Panc1 (cell line): ENCODE measurements around the gene MPIG6B.

Experiments used
- POLR2AphosphoS5 ChIP-seq: IDR thresholded peaks from 2 replicates; pipeline ENCODE4 v1.6.1; 2012; ENCODE audit warnings: mild to moderate bottlenecking, low read depth, low read length, moderate library complexity
- TF ChIP-seq, protein P1 (sequence below): fragments of 450-650 bp; IDR thresholded peaks from 2 replicates; pipeline ENCODE4 v1.5.1; 2017; ENCODE audit warnings: mild to moderate bottlenecking
- TF ChIP-seq, protein P2 (sequence below), 2 experiments: IDR thresholded peaks; 2 replicates each; pipeline ENCODE4 v1.6.1; 2011 to 2012; ENCODE audit warnings: low read depth in 2 of 2, control low read depth in 1 of 2, low read length in 1 of 2, mild to moderate bottlenecking in 1 of 2, moderate library complexity in 1 of 2; ENCODE audit not compliant: insufficient read depth in 1 of 2

DNA sequence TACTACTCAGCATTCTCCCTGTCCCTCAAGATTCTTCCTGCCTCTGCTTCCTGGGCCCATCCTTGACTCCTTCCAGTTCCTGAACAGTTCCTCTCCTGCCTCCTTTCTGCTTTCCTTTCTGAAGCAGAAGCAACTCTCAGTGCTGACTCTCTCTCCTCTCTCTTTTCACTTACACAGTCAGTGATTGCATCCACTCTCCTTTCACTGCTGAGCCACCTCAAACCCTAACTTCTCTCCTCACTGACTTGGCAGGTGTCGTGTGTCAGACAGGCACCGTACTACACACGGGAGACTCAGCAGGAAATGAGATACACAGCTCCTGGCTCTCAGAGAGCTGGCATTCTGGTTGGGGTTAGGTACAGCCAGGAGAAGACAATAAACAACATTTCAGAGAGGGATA lies 25.6 kb upstream of the MPIG6B start:
- TF ChIP-seq, protein P1, sequence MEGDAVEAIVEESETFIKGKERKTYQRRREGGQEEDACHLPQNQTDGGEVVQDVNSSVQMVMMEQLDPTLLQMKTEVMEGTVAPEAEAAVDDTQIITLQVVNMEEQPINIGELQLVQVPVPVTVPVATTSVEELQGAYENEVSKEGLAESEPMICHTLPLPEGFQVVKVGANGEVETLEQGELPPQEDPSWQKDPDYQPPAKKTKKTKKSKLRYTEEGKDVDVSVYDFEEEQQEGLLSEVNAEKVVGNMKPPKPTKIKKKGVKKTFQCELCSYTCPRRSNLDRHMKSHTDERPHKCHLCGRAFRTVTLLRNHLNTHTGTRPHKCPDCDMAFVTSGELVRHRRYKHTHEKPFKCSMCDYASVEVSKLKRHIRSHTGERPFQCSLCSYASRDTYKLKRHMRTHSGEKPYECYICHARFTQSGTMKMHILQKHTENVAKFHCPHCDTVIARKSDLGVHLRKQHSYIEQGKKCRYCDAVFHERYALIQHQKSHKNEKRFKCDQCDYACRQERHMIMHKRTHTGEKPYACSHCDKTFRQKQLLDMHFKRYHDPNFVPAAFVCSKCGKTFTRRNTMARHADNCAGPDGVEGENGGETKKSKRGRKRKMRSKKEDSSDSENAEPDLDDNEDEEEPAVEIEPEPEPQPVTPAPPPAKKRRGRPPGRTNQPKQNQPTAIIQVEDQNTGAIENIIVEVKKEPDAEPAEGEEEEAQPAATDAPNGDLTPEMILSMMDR, result no peak
- TF ChIP-seq POLR2AphosphoS5, result no peak
- TF ChIP-seq, protein P2, sequence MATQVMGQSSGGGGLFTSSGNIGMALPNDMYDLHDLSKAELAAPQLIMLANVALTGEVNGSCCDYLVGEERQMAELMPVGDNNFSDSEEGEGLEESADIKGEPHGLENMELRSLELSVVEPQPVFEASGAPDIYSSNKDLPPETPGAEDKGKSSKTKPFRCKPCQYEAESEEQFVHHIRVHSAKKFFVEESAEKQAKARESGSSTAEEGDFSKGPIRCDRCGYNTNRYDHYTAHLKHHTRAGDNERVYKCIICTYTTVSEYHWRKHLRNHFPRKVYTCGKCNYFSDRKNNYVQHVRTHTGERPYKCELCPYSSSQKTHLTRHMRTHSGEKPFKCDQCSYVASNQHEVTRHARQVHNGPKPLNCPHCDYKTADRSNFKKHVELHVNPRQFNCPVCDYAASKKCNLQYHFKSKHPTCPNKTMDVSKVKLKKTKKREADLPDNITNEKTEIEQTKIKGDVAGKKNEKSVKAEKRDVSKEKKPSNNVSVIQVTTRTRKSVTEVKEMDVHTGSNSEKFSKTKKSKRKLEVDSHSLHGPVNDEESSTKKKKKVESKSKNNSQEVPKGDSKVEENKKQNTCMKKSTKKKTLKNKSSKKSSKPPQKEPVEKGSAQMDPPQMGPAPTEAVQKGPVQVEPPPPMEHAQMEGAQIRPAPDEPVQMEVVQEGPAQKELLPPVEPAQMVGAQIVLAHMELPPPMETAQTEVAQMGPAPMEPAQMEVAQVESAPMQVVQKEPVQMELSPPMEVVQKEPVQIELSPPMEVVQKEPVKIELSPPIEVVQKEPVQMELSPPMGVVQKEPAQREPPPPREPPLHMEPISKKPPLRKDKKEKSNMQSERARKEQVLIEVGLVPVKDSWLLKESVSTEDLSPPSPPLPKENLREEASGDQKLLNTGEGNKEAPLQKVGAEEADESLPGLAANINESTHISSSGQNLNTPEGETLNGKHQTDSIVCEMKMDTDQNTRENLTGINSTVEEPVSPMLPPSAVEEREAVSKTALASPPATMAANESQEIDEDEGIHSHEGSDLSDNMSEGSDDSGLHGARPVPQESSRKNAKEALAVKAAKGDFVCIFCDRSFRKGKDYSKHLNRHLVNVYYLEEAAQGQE (IDR thresholded peaks at IDR 0.05; ENCODE audit: insufficient read depth in 1 of 2, low read depth in 2 of 2, low read length in 1 of 2), result no peak
